Epithelial cell of proximal tubule (primary cell): ENCODE results near the gene RTL10. TPM values are rescaled to one million over a fixed set of nuclear protein-coding genes. Genes with fewer than 3 reads are reported as not detected.

Experiments
- DNase-seq: peaks from one replicate; pipeline ENCODE4 v3.0.0-alpha.2; 2011; ENCODE audit warnings: low read depth
- H3K4me3 ChIP-seq: 2 replicates; pipeline ENCODE4 v1.5.1; 2011; ENCODE audit warnings: low read depth, mild to moderate bottlenecking, low read length
- total RNA-seq: library from RNA; depleted of rRNA; stranded (reverse); fragments of >200 nt; gene quantifications from 2 replicates; pipeline ENCODE4 v1.2.3, GENCODE V29; 2015
- TF ChIP-seq, protein P1 (sequence below): conservative IDR thresholded peaks from 2 replicates; pipeline ENCODE4 v1.5.1; 2012; ENCODE audit warnings: low read depth, mild to moderate bottlenecking, low read length

Gene RTL10
- total RNA-seq, 1 donor from 2014 or later = 15.9 TPM

DNA sequence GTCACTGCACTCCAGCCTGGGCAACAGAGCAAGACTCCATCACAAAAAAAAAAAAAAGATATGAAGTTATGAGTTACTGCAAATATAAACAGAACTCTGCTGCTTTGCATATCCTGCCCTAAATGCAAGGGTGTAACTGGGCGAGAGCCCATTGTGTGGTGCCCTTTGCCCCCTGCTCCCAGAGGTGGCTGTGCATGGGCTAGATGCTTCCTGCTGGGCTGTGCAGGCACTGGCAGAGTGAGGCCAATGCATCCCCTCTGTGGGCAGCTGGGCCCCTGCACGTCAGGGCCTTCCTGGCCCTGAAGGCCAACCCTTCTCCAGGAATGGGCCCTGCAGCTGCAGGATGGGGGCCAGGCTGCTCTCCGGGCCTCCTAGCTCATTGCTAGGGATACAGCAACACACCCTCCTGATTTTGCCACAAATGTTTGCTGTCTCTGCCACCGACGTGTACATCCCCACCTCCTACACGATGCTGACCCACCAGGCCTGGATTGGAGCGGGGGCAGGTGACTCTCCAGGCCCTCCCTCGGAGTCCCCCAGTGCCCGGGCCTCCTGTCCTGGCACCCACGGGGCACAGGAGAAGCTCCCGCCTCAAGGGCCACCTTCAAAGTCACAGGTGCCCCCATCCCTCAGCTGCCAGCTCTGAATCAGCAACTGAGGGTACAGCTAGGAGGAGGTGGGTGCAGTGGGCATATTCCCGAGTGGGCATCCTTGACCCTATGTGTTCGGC lies 46.2 kb upstream of the RTL10 start:
- TF ChIP-seq, protein P1, sequence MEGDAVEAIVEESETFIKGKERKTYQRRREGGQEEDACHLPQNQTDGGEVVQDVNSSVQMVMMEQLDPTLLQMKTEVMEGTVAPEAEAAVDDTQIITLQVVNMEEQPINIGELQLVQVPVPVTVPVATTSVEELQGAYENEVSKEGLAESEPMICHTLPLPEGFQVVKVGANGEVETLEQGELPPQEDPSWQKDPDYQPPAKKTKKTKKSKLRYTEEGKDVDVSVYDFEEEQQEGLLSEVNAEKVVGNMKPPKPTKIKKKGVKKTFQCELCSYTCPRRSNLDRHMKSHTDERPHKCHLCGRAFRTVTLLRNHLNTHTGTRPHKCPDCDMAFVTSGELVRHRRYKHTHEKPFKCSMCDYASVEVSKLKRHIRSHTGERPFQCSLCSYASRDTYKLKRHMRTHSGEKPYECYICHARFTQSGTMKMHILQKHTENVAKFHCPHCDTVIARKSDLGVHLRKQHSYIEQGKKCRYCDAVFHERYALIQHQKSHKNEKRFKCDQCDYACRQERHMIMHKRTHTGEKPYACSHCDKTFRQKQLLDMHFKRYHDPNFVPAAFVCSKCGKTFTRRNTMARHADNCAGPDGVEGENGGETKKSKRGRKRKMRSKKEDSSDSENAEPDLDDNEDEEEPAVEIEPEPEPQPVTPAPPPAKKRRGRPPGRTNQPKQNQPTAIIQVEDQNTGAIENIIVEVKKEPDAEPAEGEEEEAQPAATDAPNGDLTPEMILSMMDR = no peak
- DNase-seq = no peak
- no peak overlapping the region for H3K4me3 ChIP-seq

DNA sequence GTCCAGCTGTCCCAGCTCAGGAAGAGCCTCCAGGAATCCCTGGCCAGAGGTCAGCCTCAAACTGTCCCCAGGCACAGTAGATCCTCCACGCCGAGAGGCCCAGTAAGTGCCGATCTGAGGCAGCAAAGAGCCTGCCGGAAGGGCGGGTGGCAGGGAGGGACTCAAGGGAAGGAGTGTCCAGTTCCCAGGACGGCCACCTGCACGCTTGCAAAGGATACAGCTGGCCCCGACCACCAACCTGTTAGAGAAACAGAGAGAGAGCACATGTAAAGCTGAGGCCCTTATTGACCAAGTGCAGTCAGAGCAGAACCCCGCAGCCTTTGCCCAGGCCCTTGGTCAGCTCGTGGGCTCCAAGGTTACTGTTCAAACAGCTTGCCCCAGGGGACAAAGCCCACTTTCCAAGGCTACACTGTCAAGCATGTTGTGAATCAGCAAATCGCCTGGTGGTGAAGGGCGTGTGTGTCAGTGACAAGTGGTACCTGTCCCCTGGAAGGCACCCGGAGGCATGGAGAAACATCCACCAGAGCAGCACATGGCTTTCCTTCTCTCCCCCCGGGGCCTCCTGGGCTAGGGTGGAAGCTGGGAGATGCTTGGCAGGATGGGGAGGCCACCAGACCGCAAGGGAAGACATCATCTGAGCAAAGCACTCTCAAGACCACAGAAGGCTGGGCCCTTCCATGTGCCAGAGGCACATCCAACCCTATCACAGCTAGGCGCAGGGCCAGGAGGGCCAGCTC lies 44.3 kb upstream of the RTL10 start:
- no peak for DNase-seq
- TF ChIP-seq, protein P1 = no peak
- H3K4me3 ChIP-seq = no peak overlapping the region

DNA sequence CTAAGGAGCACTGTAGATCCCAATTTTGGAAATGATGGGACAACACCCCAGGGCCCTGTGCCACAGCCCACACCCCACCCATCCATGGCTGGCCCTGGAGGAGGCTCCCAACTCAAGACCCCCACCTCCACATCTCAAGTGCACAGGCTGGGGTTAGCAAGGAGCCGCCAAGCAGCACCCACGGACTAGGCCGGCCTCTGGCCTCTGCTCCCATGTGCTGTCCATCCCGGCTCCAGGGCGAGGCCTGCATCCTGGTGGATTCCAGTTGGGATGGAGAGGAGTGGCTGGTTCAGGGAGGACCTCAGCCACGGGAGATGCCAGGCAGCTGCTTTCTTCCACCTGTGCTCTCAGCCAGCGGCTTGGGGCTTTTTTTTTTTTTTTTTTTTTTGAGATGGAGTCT lies 43.5 kb upstream of the RTL10 start:
- TF ChIP-seq, protein P1 = no peak
- no peak for DNase-seq

DNA sequence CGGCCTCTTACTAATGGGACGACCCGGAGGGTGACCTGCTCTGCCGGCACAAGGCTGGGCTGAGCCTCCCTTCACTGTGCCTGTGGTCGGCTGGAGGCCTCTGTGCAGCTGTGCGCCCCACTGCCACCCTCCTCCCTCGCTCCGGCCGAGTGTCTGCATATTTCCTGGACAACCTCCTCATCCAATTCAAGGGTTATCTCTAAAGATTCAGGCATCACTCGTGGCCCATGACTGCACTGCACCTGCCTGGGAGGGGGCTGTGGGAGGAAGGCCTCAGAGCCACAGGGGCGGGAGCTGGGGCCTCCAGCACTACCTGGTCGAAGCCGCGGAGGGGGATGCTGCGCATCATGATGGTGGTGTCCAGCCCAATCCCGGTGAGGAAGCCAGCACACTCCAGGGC lies 43.1 kb upstream of the RTL10 start:
- no peak overlapping the region for H3K4me3 ChIP-seq
- no peak for DNase-seq
- TF ChIP-seq, protein P1 = no peak

More for the DNA sequence above, 43.5 kb upstream of the RTL10 start:
- no peak overlapping the region for H3K4me3 ChIP-seq

DNA sequence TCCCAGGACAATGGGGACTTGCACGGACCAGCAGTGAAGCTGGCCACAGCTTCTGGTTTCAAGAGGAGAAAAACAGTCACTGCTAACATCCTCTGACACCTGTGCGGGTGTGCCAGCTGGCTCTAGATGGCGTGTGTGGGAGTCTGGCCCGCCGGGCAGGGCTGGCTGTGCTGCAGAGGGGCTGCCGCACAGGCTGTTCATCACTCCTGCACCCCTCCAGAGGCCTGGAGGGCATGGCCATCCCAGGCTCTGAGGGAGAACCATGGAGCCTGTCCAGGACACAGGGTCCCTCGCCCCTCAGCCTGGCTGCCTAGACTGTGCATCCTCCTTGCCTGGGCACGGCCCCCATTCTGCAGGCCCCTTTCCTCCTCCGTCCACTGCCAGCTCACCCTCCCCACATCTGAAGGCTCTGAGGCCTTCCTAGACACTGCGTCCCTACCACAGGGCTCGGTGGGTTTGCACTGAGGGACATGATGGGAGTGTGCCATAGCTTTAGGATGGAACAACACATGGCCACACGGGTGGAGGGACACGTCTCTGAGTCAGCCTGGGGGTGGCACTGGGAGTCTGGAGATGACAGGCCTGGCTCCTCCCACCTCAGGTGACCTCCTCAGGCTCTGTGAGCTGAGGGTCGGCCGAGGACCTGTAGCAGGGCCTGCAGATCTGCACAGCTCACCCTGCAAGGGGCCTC lies 42.1 kb upstream of the RTL10 start:
- DNase-seq = no peak
- TF ChIP-seq, protein P1 = no peak

DNA sequence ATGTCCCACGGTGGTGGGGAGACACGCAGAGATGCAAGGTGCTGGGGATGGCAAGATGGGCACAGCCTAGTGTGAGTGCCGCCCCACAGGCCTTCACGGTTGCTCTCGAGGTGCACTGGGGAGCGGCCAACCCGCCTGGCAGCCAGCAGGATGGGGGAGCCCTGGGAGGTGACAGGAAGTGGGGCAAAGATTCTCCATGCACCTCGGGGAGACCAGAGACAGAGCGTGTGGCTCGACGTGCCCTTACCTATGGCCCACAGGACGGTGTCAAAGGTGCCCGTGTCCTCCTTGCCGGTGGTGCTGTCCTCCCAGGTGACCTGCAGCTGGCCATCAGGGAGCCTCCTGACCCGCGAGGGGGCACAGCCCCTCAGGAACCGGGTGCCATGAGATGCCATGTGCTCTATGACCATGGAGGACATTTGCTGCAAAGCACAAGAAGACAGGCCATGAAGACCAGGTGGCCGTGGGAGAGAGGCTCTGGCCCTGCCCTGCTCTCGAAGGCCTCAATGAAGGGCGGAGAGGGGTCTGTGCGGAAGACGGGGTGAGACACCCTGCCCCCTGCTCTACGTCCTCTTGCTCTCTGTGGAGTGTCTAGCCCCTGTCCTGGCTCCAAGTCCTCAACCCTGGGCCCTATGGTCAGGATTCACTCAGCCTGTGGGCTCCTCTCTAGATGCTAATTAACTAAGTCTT lies 40.6 kb upstream of the RTL10 start:
- no peak for DNase-seq
- TF ChIP-seq, protein P1 = no peak
- no peak overlapping the region for H3K4me3 ChIP-seq

More for the DNA sequence above, 42.1 kb upstream of the RTL10 start:
- H3K4me3 ChIP-seq = no peak overlapping the region
